GM23338 (cell line): ENCODE data around the gene ELMOD3.

Experiments
- CTCF ChIP-seq, 2 experiments: fragments of 200-600 bp in 1 of 2; sonication (generic) in 1 of 2; conservative IDR thresholded peaks; 2 replicates each; pipeline versions ENCODE4 v1.5.1 to v1.6.1; 2016 to 2017; ENCODE audit warnings: antibody characterized with exemption in 2 of 2, low read depth in 2 of 2, mild to moderate bottlenecking in 2 of 2, moderate library complexity in 1 of 2
- EZH2 ChIP-seq: fragments of 200-600 bp; sonication (generic); IDR thresholded peaks from one replicate; pipeline ENCODE4 v1.8.0; 2017; ENCODE audit warnings: antibody characterized with exemption, mild to moderate bottlenecking, low read depth; ENCODE audit not compliant: unreplicated experiment
- JUNB ChIP-seq: IDR thresholded peaks from one replicate; pipeline ENCODE4 v1.6.1; 2016; ENCODE audit warnings: antibody characterized with exemption; ENCODE audit not compliant: unreplicated experiment
- POLR2AphosphoS5 ChIP-seq: IDR thresholded peaks from 2 replicates; pipeline ENCODE4 v1.6.1; 2016; ENCODE audit warnings: antibody characterized with exemption, low read depth

GRCh38 chr2:85314884-85315242 lies 39.7 kb upstream of the ELMOD3 start:
- no peak for TF ChIP-seq CTCF (conservative IDR thresholded peaks at IDR 0.05; ENCODE audit: low read depth in 2 of 2)
- no peak for TF ChIP-seq POLR2AphosphoS5
- no peak for TF ChIP-seq EZH2
- no peak for TF ChIP-seq JUNB
